ENCODE data around the gene TRPM8. TPM values are rescaled to one million over a fixed set of nuclear protein-coding genes. Genes with fewer than 3 reads are reported as not detected.

TRPM8 gene
- total RNA-seq, 2 donors from 2014 or later = not detected

GRCh38 chr2:233973786-233974185, 56.6 kb downstream of the TRPM8 start:
- H3K27me3 Mint-ChIP-seq (ENCODE audit: insufficient read depth) = peaks cover 1% of the 10 kb centered on the region
- Histone ChIP-seq H3K9me3 (ENCODE audit: control insufficient read depth, low read length) (no peaks in the 10 kb centered on the region), H3K4me3 (ENCODE audit: low read length) (no peak overlapping the region), H3K27me3 (ENCODE audit: control insufficient read depth, insufficient read depth, low read length, poor library complexity, severe bottlenecking) (no peaks in the 10 kb centered on the region), H3K4me1 (ENCODE audit: control insufficient read depth, insufficient read depth, low read length) (no peaks in the 10 kb centered on the region), H3K27ac (ENCODE audit: low read depth, low read length) (no peak overlapping the region), H3K9ac (ENCODE audit: extremely low read depth, low read length, poor library complexity, severe bottlenecking) (no peak overlapping the region), H3K36me3 (ENCODE audit: control insufficient read depth, insufficient read depth, low read length) (no peaks in the 10 kb centered on the region)
- no peaks in the 10 kb centered on the region for H3K36me3 Mint-ChIP-seq (ENCODE audit: low read depth)
- DNase-seq = no peak
- no peak for TF ChIP-seq CTCF (conservative IDR thresholded peaks at IDR 0.05)
- no peak overlapping the region for H3K4me3 Mint-ChIP-seq
- no peak overlapping the region for H3K27ac Mint-ChIP-seq
- peaks cover 16% of the 10 kb centered on the region for H3K9me3 Mint-ChIP-seq
- WGBS, 2 experiments (ENCODE audit: insufficient coverage in 1 of 2, insufficient read length in 1 of 2) = 77 to 87% methylated on average over 3 to 6 of the region's 6 CpGs
- H3K4me1 Mint-ChIP-seq = peaks cover 2% of the 10 kb centered on the region

DNA sequence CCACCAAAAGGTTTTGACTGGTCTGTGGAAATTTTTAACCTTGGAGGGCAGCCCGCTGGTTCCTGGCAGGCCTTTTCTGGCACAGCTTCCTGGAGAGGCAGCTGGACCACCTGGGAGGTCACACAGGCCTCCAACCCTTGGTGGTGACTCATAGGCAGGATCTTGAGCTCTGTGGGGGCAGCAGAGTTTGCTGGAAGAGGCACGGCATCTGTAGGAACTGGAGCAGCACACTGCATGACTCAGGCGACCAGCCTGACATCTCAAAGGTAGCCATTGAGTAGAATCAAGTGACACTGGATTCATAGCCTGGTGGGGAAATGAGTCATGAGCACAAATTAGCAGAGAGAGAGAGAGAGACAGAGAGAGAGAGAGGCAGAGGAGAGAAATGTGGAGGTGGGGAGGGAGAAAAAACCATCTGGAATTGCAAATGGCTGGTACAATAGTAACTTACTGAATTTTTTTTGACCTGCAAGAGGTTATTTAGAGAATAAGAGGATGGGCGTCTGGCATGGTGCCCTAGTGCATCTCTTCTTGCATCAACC, 57.4 kb downstream of the TRPM8 start:
- Histone ChIP-seq H3K9ac (ENCODE audit: extremely low read depth, low read length, poor library complexity, severe bottlenecking) (no peak overlapping the region), H3K27ac (ENCODE audit: low read depth, low read length) (no peak overlapping the region), H3K4me1 (ENCODE audit: control insufficient read depth, insufficient read depth, low read length) (no peaks in the 10 kb centered on the region), H3K4me3 (ENCODE audit: low read length) (no peak overlapping the region), H3K27me3 (ENCODE audit: control insufficient read depth, insufficient read depth, low read length, poor library complexity, severe bottlenecking) (no peaks in the 10 kb centered on the region), H3K9me3 (ENCODE audit: control insufficient read depth, low read length) (no peaks in the 10 kb centered on the region), H3K36me3 (ENCODE audit: control insufficient read depth, insufficient read depth, low read length) (no peaks in the 10 kb centered on the region)
- Mint-ChIP-seq H3K4me3 (no peak overlapping the region), H3K36me3 (ENCODE audit: low read depth) (no peaks in the 10 kb centered on the region), H3K9me3 (peaks cover 16% of the 10 kb centered on the region), H3K27ac (no peak overlapping the region), H3K4me1 (peaks cover 2% of the 10 kb centered on the region), H3K27me3 (ENCODE audit: insufficient read depth) (peaks cover 1% of the 10 kb centered on the region)
- WGBS, 2 experiments (ENCODE audit: insufficient coverage in 1 of 2, insufficient read length in 1 of 2) = 77 to 80% methylated on average over 3 to 4 of the region's 4 CpGs
- DNase-seq = no peak
- no peak for TF ChIP-seq CTCF (conservative IDR thresholded peaks at IDR 0.05)

DNA sequence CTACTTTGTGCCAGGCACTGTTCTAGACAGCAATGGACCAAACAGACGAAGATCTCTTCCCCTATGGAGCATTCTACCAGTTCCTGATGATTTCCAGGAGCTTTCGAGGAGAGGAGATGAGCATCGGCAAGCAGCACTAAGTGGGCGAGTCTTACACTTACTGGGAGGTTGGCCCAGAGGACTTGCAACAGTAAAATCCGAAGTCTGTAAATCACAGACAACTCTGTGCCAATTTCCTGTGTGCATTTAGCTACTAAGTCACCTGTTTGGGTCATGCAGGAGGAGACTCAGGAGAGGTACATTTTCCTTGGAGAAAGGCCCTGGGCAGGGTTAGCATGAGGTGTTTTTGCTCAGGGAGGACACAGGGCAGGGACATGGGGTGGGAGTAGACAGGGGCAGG, 58.9 kb downstream of the TRPM8 start:
- Histone ChIP-seq H3K4me1 (ENCODE audit: control insufficient read depth, insufficient read depth, low read length) (no peaks in the 10 kb centered on the region), H3K9ac (ENCODE audit: extremely low read depth, low read length, poor library complexity, severe bottlenecking) (no peak overlapping the region), H3K27ac (ENCODE audit: low read depth, low read length) (no peak overlapping the region), H3K4me3 (ENCODE audit: low read length) (no peak overlapping the region), H3K36me3 (ENCODE audit: control insufficient read depth, insufficient read depth, low read length) (no peaks in the 10 kb centered on the region), H3K27me3 (ENCODE audit: control insufficient read depth, insufficient read depth, low read length, poor library complexity, severe bottlenecking) (no peaks in the 10 kb centered on the region), H3K9me3 (ENCODE audit: control insufficient read depth, low read length) (no peaks in the 10 kb centered on the region)
- DNase-seq = no peak
- H3K27ac Mint-ChIP-seq = no peak overlapping the region
- H3K4me3 Mint-ChIP-seq = no peak overlapping the region
- no peaks in the 10 kb centered on the region for H3K36me3 Mint-ChIP-seq (ENCODE audit: low read depth)
- TF ChIP-seq CTCF (conservative IDR thresholded peaks at IDR 0.05) = no peak
- H3K27me3 Mint-ChIP-seq (ENCODE audit: insufficient read depth) = peaks cover 6% of the 10 kb centered on the region
- H3K4me1 Mint-ChIP-seq = peaks cover 2% of the 10 kb centered on the region
- H3K9me3 Mint-ChIP-seq = peaks cover 15% of the 10 kb centered on the region
- WGBS, 2 experiments (ENCODE audit: insufficient coverage in 1 of 2, insufficient read length in 1 of 2) = 86 to 95% methylated on average over 5 of the region's 5 CpGs
